Measurements from ENCODE around the gene PARD3B.

Gene PARD3B

DNA sequence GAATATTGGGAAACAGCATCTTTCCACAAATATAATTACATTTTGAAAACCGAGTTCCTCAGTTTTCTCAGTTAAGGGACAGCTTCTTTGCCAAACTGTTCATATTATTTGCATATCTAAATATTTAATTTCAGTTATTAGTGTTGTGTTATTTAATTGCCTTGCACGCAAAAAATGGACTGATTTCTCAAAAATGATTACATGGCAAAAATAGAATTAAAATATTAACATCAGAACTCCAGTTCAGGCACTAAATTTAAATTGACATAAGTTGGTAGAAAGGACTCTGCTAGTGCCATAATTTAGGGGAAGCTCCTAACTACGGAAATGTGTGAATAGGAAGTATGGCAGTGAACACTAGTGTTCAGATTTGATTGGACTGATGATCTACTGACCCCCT is 209.6 kb downstream of the PARD3B start:
- H3K36me3 ChIP-seq (ENCODE audit: low read length), result no peaks in the 10 kb centered on the region
- H3K9me2 ChIP-seq (replicated peaks; ENCODE audit: insufficient read depth, low read length), result no peaks in the 10 kb centered on the region
- no peaks in the 10 kb centered on the region for H3K9me3 ChIP-seq (ENCODE audit: insufficient read depth, low read length)
- H3K27ac ChIP-seq (ENCODE audit: low read depth, low read length), result no peak overlapping the region
- no peak overlapping the region for H2AFZ ChIP-seq (ENCODE audit: low read depth, low read length, severe bottlenecking)
- H3K4me2 ChIP-seq (ENCODE audit: low read depth, low read length, poor library complexity, severe bottlenecking), result no peak overlapping the region
- H3K9ac ChIP-seq (ENCODE audit: low read length), result no peak overlapping the region
- no peaks in the 10 kb centered on the region for H3K27me3 ChIP-seq (ENCODE audit: low read length)
- no peak overlapping the region for H3K4me3 ChIP-seq (ENCODE audit: insufficient read depth, low read length, poor library complexity, severe bottlenecking)
- H4K20me1 ChIP-seq (ENCODE audit: low read depth, low read length), result no peaks in the 10 kb centered on the region
- H3F3A ChIP-seq (ENCODE audit: insufficient read depth), result no peaks in the 10 kb centered on the region
- TF ChIP-seq, protein P1, sequence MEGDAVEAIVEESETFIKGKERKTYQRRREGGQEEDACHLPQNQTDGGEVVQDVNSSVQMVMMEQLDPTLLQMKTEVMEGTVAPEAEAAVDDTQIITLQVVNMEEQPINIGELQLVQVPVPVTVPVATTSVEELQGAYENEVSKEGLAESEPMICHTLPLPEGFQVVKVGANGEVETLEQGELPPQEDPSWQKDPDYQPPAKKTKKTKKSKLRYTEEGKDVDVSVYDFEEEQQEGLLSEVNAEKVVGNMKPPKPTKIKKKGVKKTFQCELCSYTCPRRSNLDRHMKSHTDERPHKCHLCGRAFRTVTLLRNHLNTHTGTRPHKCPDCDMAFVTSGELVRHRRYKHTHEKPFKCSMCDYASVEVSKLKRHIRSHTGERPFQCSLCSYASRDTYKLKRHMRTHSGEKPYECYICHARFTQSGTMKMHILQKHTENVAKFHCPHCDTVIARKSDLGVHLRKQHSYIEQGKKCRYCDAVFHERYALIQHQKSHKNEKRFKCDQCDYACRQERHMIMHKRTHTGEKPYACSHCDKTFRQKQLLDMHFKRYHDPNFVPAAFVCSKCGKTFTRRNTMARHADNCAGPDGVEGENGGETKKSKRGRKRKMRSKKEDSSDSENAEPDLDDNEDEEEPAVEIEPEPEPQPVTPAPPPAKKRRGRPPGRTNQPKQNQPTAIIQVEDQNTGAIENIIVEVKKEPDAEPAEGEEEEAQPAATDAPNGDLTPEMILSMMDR (IDR thresholded peaks at IDR 0.05; ENCODE audit: insufficient read depth, low read length, poor library complexity, severe bottlenecking), result no peak
- no peak for TF ChIP-seq EZH2phosphoT487 (conservative IDR thresholded peaks at IDR 0.05; ENCODE audit: low read length)
- H3K79me2 ChIP-seq (ENCODE audit: insufficient read depth, low read length), result no peaks in the 10 kb centered on the region

GRCh38 chr2:204763974-204764703 is 218.9 kb downstream of the PARD3B start:
- Histone ChIP-seq H3K79me2 (ENCODE audit: insufficient read depth, low read length) (no peaks in the 10 kb centered on the region), H2AFZ (ENCODE audit: low read depth, low read length, severe bottlenecking) (no peak overlapping the region), H3K36me3 (ENCODE audit: low read length) (no peaks in the 10 kb centered on the region), H3K27me3 (ENCODE audit: low read length) (no peaks in the 10 kb centered on the region), H3K4me2 (ENCODE audit: low read depth, low read length, poor library complexity, severe bottlenecking) (no peak overlapping the region), H4K20me1 (ENCODE audit: low read depth, low read length) (no peaks in the 10 kb centered on the region), H3F3A (ENCODE audit: insufficient read depth) (no peaks in the 10 kb centered on the region), H3K9me3 (ENCODE audit: insufficient read depth, low read length) (no peaks in the 10 kb centered on the region), H3K9me2 (replicated peaks; ENCODE audit: insufficient read depth, low read length) (no peaks in the 10 kb centered on the region), H3K9ac (ENCODE audit: low read length) (no peak overlapping the region), H3K4me3 (ENCODE audit: insufficient read depth, low read length, poor library complexity, severe bottlenecking) (no peak overlapping the region), H3K27ac (ENCODE audit: low read depth, low read length) (no peak overlapping the region)
- no peak for TF ChIP-seq EZH2phosphoT487 (conservative IDR thresholded peaks at IDR 0.05; ENCODE audit: low read length)
- TF ChIP-seq, protein P1 (IDR thresholded peaks at IDR 0.05; ENCODE audit: insufficient read depth, low read length, poor library complexity, severe bottlenecking), result no peak

- Histone ChIP-seq H3K4me3 (ENCODE audit: insufficient read depth, low read length, poor library complexity, severe bottlenecking) (no peak overlapping the region), H3K9me3 (ENCODE audit: insufficient read depth, low read length) (no peaks in the 10 kb centered on the region), H3K27me3 (ENCODE audit: low read length) (no peaks in the 10 kb centered on the region), H3K4me2 (ENCODE audit: low read depth, low read length, poor library complexity, severe bottlenecking) (no peak overlapping the region), H3K79me2 (ENCODE audit: insufficient read depth, low read length) (no peaks in the 10 kb centered on the region), H3K27ac (ENCODE audit: low read depth, low read length) (no peak overlapping the region), H4K20me1 (ENCODE audit: low read depth, low read length) (no peaks in the 10 kb centered on the region), H3K9me2 (replicated peaks; ENCODE audit: insufficient read depth, low read length) (no peaks in the 10 kb centered on the region), H2AFZ (ENCODE audit: low read depth, low read length, severe bottlenecking) (no peak overlapping the region), H3F3A (ENCODE audit: insufficient read depth) (no peaks in the 10 kb centered on the region), H3K36me3 (ENCODE audit: low read length) (no peaks in the 10 kb centered on the region), H3K9ac (ENCODE audit: low read length) (no peak overlapping the region)
- TF ChIP-seq, protein P1 (IDR thresholded peaks at IDR 0.05; ENCODE audit: insufficient read depth, low read length, poor library complexity, severe bottlenecking), result no peak
- TF ChIP-seq EZH2phosphoT487 (conservative IDR thresholded peaks at IDR 0.05; ENCODE audit: low read length), result no peak
These were observed 225.5 kb downstream of the PARD3B start for GRCh38 chr2:204770735-204771134.

Data from SU-DHL-6 (cell line).